DOHH2 (cell line): Measurements from ENCODE around the gene PKNOX1.
"Not testable (repeated sequence)": the region's sequence is repeated elsewhere in the genome, so short reads cannot be mapped to it uniquely, and the experiment has no call there.

Source experiments
- CTCF ChIP-seq: fragments of 200-600 bp; sonication (generic); IDR thresholded peaks from one replicate; pipeline ENCODE4 v1.5.1; 2014; ENCODE audit warnings: antibody characterized with exemption, mild to moderate bottlenecking, low read depth, low read length; ENCODE audit not compliant: poor library complexity, severe bottlenecking
- EZH2phosphoT487 ChIP-seq: fragments of 200-600 bp; sonication (generic); IDR thresholded peaks from 2 replicates; pipeline ENCODE4 v1.6.1; 2017; ENCODE audit warnings: borderline replicate concordance, mild to moderate bottlenecking, antibody characterized with exemption, low read length, moderate library complexity, mixed read lengths

GRCh38 chr21:43069682-43070081 is 95.3 kb downstream of the PKNOX1 start:
- not testable (repeated sequence) for TF ChIP-seq CTCF, EZH2phosphoT487
